Activated naive CD4-positive, alpha-beta T cell treated with anti-CD3 and anti-CD28 coated beads, Interleukin-2, amount 50 U/mL, for 24 hours (primary cell): ENCODE data around the gene SDK1.

Experiments used
- H3K27ac Mint-ChIP-seq: one replicate; pipeline ENCODE4 v1.8.0; 2021; ENCODE audit warnings: mild to moderate bottlenecking, mixed read lengths
- H3K27me3 Mint-ChIP-seq: one replicate; pipeline ENCODE4 v1.8.0; 2021; ENCODE audit warnings: mixed read lengths
- H3K36me3 Mint-ChIP-seq: one replicate; pipeline ENCODE4 v1.8.0; 2021; ENCODE audit warnings: mixed read lengths
- H3K4me1 Mint-ChIP-seq: one replicate; pipeline ENCODE4 v1.8.0; 2021; ENCODE audit warnings: mixed read lengths
- H3K4me3 Mint-ChIP-seq: one replicate; pipeline ENCODE4 v1.8.0; 2021; ENCODE audit warnings: mild to moderate bottlenecking, mixed read lengths
- H3K9me3 Mint-ChIP-seq: one replicate; pipeline ENCODE4 v1.8.0; 2021; ENCODE audit warnings: mixed read lengths

Gene SDK1

DNA sequence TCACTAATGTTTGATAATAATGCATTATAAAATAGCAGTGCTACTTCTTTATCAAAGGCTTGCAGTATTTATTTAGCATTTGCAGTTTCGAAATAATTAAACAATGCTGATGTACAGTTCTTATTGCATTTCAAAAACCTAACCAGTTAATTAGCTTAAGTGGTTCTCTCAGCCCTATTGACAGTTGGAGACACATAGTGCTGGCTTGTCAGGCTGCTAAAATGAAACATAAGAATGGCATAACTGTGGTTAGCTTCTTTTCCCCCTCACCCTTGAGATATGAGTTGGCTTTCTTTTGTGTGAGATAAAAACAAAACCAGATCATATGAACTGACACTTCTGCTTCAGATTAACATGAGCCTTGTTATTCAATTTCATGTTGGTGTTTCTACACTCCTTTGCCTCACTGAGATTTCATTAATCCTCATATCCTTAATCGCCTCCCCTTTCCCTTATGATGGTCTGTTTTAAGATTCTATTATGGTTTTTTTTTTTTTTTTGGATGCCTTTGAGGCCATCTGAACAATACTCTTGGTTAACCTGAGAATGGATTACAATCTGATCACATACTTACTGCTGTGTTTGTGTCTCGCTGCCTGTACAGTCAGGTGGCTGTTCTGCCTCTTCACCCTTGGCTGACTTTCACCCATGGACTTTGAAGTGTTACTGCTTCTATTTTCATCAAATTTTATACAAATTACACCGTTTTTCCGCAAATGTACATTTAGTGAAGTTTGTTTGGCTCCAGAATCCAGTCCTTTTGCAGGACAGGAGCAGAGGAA is 108.0 kb downstream of the SDK1 start:
- no peaks in the 10 kb centered on the region for H3K27me3 Mint-ChIP-seq
- H3K4me3 Mint-ChIP-seq, result no peak overlapping the region
- H3K4me1 Mint-ChIP-seq, result peaks cover 15% of the 10 kb centered on the region
- H3K27ac Mint-ChIP-seq, result peak overlapping the region; percentile 5
- no peaks in the 10 kb centered on the region for H3K36me3 Mint-ChIP-seq
- H3K9me3 Mint-ChIP-seq, result no peaks in the 10 kb centered on the region

DNA sequence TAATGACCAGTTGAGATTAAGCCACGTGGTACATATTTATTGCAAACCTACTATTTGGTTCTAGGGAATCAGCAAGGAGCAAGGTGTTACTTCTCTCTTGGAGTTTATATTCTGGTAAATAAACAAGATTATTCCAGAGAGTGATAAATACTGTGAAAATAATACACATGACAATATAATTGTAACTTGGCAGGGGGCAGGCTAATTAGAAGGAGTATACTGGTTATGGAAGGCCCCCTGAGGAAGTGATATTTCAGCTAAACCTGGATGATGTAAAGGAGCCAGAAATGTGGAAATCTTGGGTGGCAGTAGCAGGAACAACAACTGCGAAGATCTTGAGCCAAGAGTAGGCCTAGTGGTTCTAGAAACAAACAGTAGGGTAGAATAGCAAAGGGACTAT is 111.8 kb downstream of the SDK1 start:
- Mint-ChIP-seq H3K4me3 (no peak overlapping the region), H3K9me3 (no peaks in the 10 kb centered on the region), H3K36me3 (no peaks in the 10 kb centered on the region), H3K27me3 (no peaks in the 10 kb centered on the region), H3K4me1 (peaks cover 12% of the 10 kb centered on the region), H3K27ac (no peak overlapping the region)

DNA sequence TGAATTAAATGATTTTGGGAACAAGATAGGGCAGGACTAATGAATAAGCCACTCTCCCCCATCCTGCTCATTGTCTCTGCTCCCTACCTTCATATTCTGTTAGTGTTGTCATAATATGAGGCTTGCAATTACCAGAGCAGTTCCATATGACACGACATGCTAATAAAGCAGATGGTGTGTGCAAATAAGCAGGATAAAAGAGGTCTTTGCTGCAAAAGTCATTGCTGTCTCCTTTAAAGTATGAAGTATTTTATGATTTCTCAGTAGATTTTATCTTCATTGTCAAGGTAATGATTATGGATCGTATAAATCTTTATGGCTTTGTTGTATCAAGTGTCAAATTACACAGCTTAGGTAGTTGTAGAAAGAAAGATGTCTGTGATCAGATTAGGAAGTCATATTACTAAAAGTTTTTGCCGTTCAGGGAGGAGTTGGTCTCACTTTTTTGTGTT is 114.8 kb downstream of the SDK1 start:
- H3K4me3 Mint-ChIP-seq, result no peak overlapping the region
- H3K27ac Mint-ChIP-seq, result no peak overlapping the region
- no peaks in the 10 kb centered on the region for H3K36me3 Mint-ChIP-seq
- no peaks in the 10 kb centered on the region for H3K27me3 Mint-ChIP-seq
- H3K4me1 Mint-ChIP-seq, result no peaks in the 10 kb centered on the region
- no peaks in the 10 kb centered on the region for H3K9me3 Mint-ChIP-seq

DNA sequence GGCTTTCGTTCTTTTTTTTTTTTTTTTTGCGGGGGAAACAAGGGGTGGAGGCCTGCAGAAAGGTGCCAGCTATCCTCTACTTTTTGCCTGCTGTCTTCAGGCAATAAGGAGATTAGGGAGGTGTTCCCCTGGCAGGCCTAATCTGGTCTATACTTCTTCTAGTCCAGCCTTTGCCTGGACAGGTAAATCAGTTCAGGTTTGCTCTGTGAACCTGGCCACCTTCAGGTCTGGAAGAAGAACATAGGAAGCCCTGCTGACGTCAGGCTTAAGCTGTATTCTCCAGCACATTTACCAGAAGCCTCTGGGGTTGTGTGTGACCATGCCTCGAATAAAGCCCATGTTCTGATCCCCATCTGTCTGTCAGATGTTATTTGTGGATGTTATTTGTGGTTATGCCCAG is 115.4 kb downstream of the SDK1 start:
- H3K27ac Mint-ChIP-seq, result no peak overlapping the region
- no peak overlapping the region for H3K4me3 Mint-ChIP-seq

DNA sequence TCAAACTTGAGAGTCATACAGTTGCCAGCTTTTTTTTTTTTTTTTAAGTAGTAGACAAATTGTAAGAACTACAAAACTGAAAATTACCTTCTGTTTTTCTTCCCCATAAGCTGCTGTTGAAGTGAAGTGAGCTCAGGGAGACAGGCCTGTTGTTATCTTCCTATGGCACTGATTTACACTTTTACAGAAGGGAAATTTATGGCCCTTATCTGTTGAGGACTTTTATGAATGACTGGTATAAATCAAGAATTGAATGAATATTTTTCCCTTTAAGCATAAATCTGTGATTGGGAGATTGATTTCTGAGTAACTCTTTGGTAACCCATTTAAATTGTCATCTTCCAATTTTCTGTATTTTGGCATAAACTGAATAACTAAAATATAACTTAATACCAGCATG is 124.0 kb downstream of the SDK1 start:
- Mint-ChIP-seq H3K36me3 (no peaks in the 10 kb centered on the region), H3K27me3 (no peaks in the 10 kb centered on the region), H3K27ac (no peak overlapping the region), H3K9me3 (no peaks in the 10 kb centered on the region), H3K4me1 (peaks cover 5% of the 10 kb centered on the region), H3K4me3 (no peak overlapping the region)

More for the DNA sequence above, 115.4 kb downstream of the SDK1 start:
- Mint-ChIP-seq H3K36me3 (no peaks in the 10 kb centered on the region), H3K9me3 (no peaks in the 10 kb centered on the region), H3K27me3 (no peaks in the 10 kb centered on the region), H3K4me1 (no peaks in the 10 kb centered on the region)

DNA sequence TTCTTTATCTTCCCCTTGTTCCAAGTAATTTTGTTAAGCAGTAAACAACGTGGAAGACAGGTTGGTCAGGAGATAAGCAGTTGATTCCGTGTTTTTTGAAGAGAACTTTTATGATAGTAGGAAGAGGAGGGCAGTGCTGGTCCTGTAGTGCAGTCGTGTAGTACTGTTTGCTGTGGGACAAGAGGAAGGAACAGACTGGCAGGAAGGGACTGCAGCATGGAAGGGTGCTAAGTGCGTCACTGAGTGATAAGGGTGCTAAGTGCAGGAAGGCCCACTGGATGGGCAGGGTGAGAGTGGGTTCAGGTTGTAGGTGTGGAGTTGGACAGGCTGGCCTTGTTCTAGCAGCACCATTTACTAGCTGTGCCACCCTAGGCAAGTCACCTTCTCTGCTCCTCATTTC is 125.0 kb downstream of the SDK1 start:
- Mint-ChIP-seq H3K4me3 (no peak overlapping the region), H3K36me3 (no peaks in the 10 kb centered on the region), H3K4me1 (peaks cover 5% of the 10 kb centered on the region), H3K9me3 (no peaks in the 10 kb centered on the region), H3K27ac (no peak overlapping the region), H3K27me3 (no peaks in the 10 kb centered on the region)

DNA sequence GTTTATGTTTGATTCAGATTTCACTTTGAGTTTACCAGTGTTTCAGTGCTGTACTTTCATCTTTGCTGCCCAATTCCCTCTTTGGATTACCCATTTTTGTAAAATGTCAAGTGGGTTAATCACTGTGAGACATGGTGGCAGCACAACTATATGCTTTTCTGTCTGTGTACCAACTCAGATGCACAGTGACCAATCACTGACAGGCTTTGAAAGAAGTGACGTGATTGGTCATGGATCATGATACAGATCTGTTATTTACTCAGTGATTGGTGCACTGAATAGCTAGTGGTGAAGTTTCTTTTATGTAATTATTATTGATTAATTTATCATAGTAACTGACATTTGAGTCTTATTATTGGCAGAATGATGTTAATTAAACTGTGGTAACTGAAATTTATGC is 126.9 kb downstream of the SDK1 start:
- no peaks in the 10 kb centered on the region for H3K27me3 Mint-ChIP-seq
- H3K36me3 Mint-ChIP-seq, result no peaks in the 10 kb centered on the region
- H3K9me3 Mint-ChIP-seq, result no peaks in the 10 kb centered on the region
- H3K27ac Mint-ChIP-seq, result no peak overlapping the region
- peaks cover 3% of the 10 kb centered on the region for H3K4me1 Mint-ChIP-seq
- H3K4me3 Mint-ChIP-seq, result no peak overlapping the region

DNA sequence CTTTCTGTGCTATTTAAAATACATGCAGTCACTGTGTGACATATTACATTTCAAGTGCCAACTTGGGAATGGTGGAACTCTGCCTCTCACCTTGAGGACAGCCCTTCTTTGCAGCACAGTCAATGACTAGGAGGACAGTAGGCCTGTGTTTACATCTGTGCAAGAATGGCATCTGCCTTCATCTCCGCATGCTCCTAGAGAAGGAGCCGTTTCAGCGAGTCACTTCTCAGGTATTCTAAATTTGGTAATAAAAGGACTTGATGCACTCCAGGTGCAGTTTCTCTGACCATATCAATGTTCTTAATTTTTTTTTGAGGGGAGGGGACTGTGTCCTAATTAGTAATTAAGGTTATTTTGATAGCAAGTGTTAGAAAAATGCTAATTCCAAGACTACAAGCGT is 128.9 kb downstream of the SDK1 start:
- no peak overlapping the region for H3K4me3 Mint-ChIP-seq
- no peaks in the 10 kb centered on the region for H3K27me3 Mint-ChIP-seq
- H3K27ac Mint-ChIP-seq, result no peak overlapping the region
- H3K9me3 Mint-ChIP-seq, result no peaks in the 10 kb centered on the region
- no peaks in the 10 kb centered on the region for H3K4me1 Mint-ChIP-seq
- no peaks in the 10 kb centered on the region for H3K36me3 Mint-ChIP-seq

DNA sequence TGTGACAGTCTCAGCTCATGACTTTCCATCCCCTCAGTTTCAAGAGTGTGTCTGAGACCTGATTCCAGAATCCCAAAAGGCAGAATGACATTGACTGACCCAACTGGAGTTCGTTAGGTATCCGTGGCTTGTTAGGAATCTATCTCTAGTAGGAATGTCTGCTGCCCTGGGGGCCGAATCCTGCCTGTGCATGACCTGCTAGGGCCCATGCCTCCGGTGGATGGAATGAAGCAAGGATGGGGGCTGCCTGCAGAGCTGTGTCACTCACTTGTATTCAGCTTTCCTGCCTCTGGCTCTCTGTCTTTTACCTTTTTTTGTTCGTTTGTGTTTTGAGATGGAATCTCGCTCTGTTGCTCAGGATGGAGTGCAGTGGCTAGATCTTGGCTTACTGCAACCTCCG is 129.5 kb downstream of the SDK1 start:
- Mint-ChIP-seq H3K4me3 (no peak overlapping the region), H3K27ac (no peak overlapping the region), H3K27me3 (no peaks in the 10 kb centered on the region), H3K36me3 (no peaks in the 10 kb centered on the region), H3K4me1 (no peaks in the 10 kb centered on the region), H3K9me3 (no peaks in the 10 kb centered on the region)

DNA sequence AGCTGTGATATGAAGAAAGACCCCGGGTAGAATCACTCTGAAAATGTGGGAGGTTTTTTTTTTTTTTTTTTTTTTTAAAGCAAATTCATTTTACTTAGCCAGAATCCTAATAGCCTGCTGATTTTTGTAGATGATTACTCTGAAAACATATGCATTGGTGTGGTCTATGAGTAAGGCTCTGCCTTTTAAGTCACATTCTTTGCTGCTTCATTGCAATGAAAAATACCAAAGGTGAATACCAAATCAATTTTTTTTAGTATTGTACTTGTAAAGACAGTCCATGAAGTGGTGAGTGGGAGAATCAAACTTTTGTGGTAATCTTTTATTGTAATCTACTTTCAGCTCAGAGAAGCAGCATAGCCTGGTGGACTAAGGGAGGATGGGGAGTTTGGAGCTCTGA is 130.3 kb downstream of the SDK1 start:
- no peaks in the 10 kb centered on the region for H3K27me3 Mint-ChIP-seq
- no peak overlapping the region for H3K27ac Mint-ChIP-seq
- H3K4me3 Mint-ChIP-seq, result no peak overlapping the region
- no peaks in the 10 kb centered on the region for H3K4me1 Mint-ChIP-seq
- no peaks in the 10 kb centered on the region for H3K9me3 Mint-ChIP-seq
- no peaks in the 10 kb centered on the region for H3K36me3 Mint-ChIP-seq

DNA sequence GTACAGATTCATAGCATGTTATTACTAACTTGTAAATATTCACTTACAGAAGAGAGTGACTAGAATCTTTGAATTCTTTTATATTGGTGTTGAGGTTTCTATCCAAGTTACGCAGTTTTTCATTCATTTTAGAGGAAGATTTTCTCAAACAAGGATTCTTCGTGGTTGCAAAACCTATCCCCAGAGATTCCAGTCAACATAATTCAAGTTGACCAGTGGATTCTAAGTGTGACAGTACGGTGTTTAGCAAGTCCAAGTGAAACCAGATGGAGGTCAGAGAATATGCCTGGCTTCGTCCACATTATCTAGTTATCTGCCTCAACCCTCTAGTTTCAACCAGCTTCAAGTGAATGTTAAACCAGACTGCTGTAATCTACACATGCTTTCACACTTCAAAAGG is 131.9 kb downstream of the SDK1 start:
- no peak overlapping the region for H3K27ac Mint-ChIP-seq
- no peaks in the 10 kb centered on the region for H3K9me3 Mint-ChIP-seq
- H3K27me3 Mint-ChIP-seq, result no peaks in the 10 kb centered on the region
- no peaks in the 10 kb centered on the region for H3K4me1 Mint-ChIP-seq
- no peaks in the 10 kb centered on the region for H3K36me3 Mint-ChIP-seq
- no peak overlapping the region for H3K4me3 Mint-ChIP-seq

DNA sequence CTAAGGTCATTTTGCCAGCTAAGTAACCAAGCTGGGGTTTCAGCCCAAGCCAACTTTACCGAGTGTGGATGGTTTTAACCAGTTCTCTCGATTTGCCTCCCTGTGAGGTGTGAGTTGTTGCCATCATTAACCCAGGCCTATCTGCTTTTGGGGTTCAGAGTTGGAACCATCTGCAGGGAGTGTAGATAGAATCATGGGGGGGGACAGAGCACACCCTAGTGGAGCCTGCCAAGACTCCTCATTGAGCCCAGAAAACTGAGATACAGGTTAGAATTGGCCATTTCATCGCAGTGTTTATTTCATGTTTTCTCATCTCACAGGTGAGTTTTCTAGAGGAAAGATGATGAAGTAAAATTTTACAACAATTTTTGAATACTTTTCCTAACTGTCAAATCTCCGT is 133.6 kb downstream of the SDK1 start:
- no peak overlapping the region for H3K27ac Mint-ChIP-seq

DNA sequence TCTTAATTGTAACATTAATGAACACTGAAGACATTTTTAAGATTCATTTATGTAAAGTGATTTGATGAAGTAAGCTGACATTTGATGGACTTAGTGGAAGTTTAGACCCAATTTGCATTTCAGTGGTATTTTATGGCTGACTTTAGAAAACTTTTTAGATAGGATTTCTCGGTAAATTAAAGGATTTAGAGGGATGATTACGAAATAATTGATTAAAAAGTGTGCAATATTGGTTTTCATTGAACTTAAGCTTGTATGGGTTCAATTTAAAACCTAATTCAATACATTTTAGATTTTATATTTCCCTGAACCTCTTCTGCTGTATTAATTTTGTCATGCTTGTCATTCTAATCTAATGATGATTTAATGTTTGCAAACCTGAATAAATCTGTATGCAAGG is 135.1 kb downstream of the SDK1 start:
- Mint-ChIP-seq H3K27ac (no peak overlapping the region), H3K9me3 (no peaks in the 10 kb centered on the region), H3K4me3 (no peak overlapping the region), H3K27me3 (no peaks in the 10 kb centered on the region), H3K4me1 (no peaks in the 10 kb centered on the region), H3K36me3 (no peaks in the 10 kb centered on the region)

More for the DNA sequence above, 133.6 kb downstream of the SDK1 start:
- Mint-ChIP-seq H3K4me1 (no peaks in the 10 kb centered on the region), H3K9me3 (no peaks in the 10 kb centered on the region), H3K4me3 (no peak overlapping the region), H3K36me3 (no peaks in the 10 kb centered on the region), H3K27me3 (no peaks in the 10 kb centered on the region)

DNA sequence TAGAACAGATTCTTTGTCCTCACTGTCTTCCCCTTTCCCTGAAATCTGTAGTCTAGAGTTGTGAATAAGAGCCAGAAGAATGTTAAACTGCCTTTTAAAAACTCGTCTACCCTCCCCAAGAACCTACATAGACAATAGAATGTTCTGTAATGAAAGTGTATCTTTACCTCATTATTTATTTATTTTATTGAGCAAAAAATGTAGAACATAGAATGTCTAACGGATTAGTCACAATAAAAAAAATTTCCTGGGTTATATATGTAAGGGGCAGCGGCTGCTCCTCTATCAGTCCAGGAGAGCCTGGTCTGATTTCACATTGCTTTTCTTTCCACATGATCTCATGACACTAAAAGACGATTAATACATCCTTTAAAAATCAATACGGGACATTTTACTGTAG is 135.7 kb downstream of the SDK1 start:
- H3K4me3 Mint-ChIP-seq, result no peak overlapping the region
- H3K27ac Mint-ChIP-seq, result no peak overlapping the region
- no peaks in the 10 kb centered on the region for H3K9me3 Mint-ChIP-seq
- no peaks in the 10 kb centered on the region for H3K4me1 Mint-ChIP-seq
- no peaks in the 10 kb centered on the region for H3K36me3 Mint-ChIP-seq
- H3K27me3 Mint-ChIP-seq, result no peaks in the 10 kb centered on the region

DNA sequence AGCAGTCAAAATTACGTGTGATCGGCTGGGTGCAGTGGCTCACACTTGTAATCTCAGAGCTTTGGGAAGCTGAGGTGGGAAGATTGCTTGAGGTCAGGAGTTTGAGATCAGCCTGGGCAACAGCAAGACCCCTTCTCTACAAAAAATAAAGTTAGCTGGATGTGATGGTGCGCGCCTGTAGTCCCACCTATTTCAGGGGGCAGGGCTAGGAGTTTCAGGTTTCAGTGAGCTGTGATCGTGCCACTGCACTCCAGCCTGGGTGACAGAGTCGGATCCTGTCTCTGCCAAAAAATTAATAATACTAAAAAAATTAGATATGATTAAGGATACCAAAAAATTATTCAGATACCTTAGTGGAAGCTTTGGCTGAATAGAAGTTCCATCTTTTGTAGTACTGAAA is 136.4 kb downstream of the SDK1 start:
- no peak overlapping the region for H3K4me3 Mint-ChIP-seq
- H3K9me3 Mint-ChIP-seq, result no peaks in the 10 kb centered on the region
- no peaks in the 10 kb centered on the region for H3K36me3 Mint-ChIP-seq
- H3K4me1 Mint-ChIP-seq, result no peaks in the 10 kb centered on the region
- no peaks in the 10 kb centered on the region for H3K27me3 Mint-ChIP-seq
- H3K27ac Mint-ChIP-seq, result no peak overlapping the region

DNA sequence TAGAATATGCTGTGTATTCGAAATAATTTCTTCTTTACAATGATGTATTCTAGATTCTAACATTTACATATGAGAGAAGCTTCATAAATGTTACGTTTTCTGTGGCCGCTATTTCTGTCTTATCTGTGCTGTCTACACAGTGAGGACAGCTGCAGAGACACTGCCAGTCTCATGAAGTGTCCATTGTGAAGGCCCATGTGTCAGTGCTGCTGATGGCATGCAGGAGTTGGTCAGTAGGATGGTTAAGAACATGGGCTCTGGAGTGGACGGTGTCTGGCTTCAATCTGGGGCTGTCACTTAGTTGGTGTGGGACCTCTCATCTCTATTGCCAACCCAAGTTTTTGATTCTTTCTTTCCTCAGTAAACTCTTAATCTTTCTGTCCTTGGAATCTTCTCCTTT is 137.3 kb downstream of the SDK1 start:
- Mint-ChIP-seq H3K4me3 (no peak overlapping the region), H3K4me1 (no peaks in the 10 kb centered on the region), H3K27me3 (no peaks in the 10 kb centered on the region), H3K9me3 (no peaks in the 10 kb centered on the region), H3K36me3 (no peaks in the 10 kb centered on the region), H3K27ac (no peak overlapping the region)
